Gastrocnemius medialis (tissue), 4 donors: ENCODE data around the gene MARVELD2. TPM values are rescaled to one million over a fixed set of nuclear protein-coding genes. Genes with fewer than 3 reads are reported as not detected.
A peak's percentile ranks its signal among the peaks of the same experiment; 100 is the strongest.
"Not testable (repeated sequence)": the region's sequence is repeated elsewhere in the genome, so short reads cannot be mapped to it uniquely, and the experiment has no call there.

Source experiments
- ATAC-seq, 2 donors: fragments of 150-250 bp; one replicate each; pipeline ENCODE4 v1.9.1; 2016
- DNase-seq, 2 donors: peaks; one replicate each; pipeline ENCODE4 v3.0.0-alpha.2; 2019
- H3K27ac ChIP-seq, 4 donors: fragments of 200-600 bp; sonication (generic); 1 replicate in 1 of 4; 2 replicates in 3 of 4; pipeline ENCODE4 v1.5.1; 2016 to 2018; ENCODE audit warnings: mild to moderate bottlenecking in 2 of 4, moderate library complexity in 1 of 4
- H3K27me3 ChIP-seq, 3 donors: fragments of 200-600 bp; sonication (generic) in 2 of 3; 1 replicate in 1 of 3; 2 replicates in 2 of 3; pipeline versions ENCODE4 v1.5.1 to v1.6.0; 2016 to 2019; ENCODE audit warnings: mild to moderate bottlenecking in 1 of 3, moderate library complexity in 1 of 3
- H3K36me3 ChIP-seq, 2 donors: fragments of 200-600 bp; sonication (generic) in 1 of 2; one replicate each; pipeline ENCODE4 v1.5.1; 2017 to 2018
- H3K4me1 ChIP-seq, 2 donors: fragments of 200-600 bp; sonication (generic) in 1 of 2; one replicate each; pipeline ENCODE4 v1.5.1; 2016 to 2017; ENCODE audit warnings: mild to moderate bottlenecking in 2 of 2
- H3K4me3 ChIP-seq, 4 donors: fragments of 200-600 bp; sonication (generic) in 3 of 4; 1 replicate in 1 of 4; 2 replicates in 3 of 4; pipeline ENCODE4 v1.5.1; 2016 to 2019; ENCODE audit warnings: mild to moderate bottlenecking in 2 of 4
- H3K9me3 ChIP-seq, 3 donors: fragments of 200-600 bp; sonication (generic) in 2 of 3; 1 replicate in 1 of 3; 2 replicates in 2 of 3; pipeline ENCODE4 v1.5.1; 2016 to 2019
- POLR2A ChIP-seq, 2 donors: fragments of 450-650 bp; IDR thresholded peaks; one replicate each; pipeline ENCODE4 v1.6.1; 2017; ENCODE audit warnings: antibody characterized with exemption in 2 of 2, mild to moderate bottlenecking in 2 of 2, moderate library complexity in 2 of 2
- in situ Hi-C, 4 donors: fragments of 200-750 bp; cut with MboI; loops; one replicate each; pipeline versions ENCODE4 v1.15.0 to v1.8.0; 2017; ENCODE audit warnings: low sequenced_read_pairs in 4 of 4
- intact Hi-C: fragments of 100-400 bp; cut with DNase I; formaldehyde crosslinking; loops from one replicate; pipeline ENCODE4 v1.15.1; 2023; ENCODE audit warnings: low total_unique reads
- total RNA-seq, 4 donors: library from RNA; depleted of rRNA; stranded (reverse); fragments of >200 nt; gene quantifications; one replicate each; pipeline versions ENCODE4 v1.1.0 to v1.2.3, GENCODE V29; 2016
- TF ChIP-seq, protein P1 (sequence below), 5 experiments: fragments of 450-650 bp in 3 of 5; fragments of 200-600 bp in 2 of 5; sonication (generic) in 2 of 5; IDR thresholded peaks in 4 of 5; conservative IDR thresholded peaks in 1 of 5; 1 replicate in 4 of 5; 2 replicates in 1 of 5; pipeline ENCODE4 v1.5.1; 2016 to 2019; ENCODE audit warnings: antibody characterized with exemption in 5 of 5, mild to moderate bottlenecking in 3 of 5, moderate library complexity in 3 of 5

MARVELD2 gene
- total RNA-seq, 4 donors from 2014 or later, result 0.16 to 3.1 (median 1.4) TPM

DNA sequence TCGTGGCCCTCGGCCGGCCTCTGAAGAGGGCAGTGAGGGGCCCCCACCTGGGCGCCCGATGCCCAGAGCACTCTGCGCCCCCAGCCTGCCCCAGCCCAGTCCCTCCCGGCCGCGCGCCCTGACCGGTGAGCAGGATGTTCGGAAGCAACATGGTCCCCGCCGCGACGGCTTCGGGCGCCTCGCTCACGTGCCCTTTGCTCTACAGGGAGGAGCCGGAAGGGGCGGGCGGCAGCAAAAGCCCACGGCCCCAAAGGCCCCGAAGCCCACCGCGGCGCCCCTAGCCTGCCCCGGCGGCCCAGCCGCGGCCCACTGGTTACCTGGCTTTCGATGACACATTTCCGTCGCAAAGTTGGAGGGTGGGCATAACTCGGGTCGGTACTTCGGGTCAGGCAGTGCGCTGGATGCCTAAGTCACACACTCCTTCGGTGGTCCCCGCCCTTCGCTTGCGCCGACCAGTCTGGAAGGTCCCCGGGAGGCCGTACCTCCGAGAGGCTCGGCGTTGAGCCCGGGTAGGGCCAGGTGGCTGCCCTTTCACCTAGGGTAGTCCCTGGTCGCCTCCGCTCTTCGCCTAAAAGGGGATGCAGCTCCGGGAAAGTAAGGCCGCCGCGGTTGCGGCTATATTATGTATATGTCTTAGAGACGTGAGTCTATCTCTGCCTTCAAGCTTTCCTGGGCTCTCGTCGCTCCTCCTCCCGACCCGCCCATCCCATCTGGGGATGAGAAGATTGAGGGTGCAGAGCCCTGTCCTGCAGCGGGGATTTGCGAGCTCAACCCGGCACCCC lies 45.4 kb upstream of the MARVELD2 start, which contains the start of the genes AK6, RAD17 and TAF9:
TSS of gene AK6 (minus strand) at position 181 of the 782 bp plus-strand sequence. CDS start at position 151, 30 bp downstream.
TSS of gene RAD17 (plus strand) at position 479 of the 782 bp plus-strand sequence. CDS start 2,391 bp downstream, outside the sequence.
TSS of gene TAF9 (minus strand) at position 181 of the 782 bp plus-strand sequence. CDS start 3,783 bp downstream, outside the sequence.
- ATAC-seq (peak; percentile 96 to 97), DNase-seq (peak; percentile 89)
- TF ChIP-seq, protein P1, sequence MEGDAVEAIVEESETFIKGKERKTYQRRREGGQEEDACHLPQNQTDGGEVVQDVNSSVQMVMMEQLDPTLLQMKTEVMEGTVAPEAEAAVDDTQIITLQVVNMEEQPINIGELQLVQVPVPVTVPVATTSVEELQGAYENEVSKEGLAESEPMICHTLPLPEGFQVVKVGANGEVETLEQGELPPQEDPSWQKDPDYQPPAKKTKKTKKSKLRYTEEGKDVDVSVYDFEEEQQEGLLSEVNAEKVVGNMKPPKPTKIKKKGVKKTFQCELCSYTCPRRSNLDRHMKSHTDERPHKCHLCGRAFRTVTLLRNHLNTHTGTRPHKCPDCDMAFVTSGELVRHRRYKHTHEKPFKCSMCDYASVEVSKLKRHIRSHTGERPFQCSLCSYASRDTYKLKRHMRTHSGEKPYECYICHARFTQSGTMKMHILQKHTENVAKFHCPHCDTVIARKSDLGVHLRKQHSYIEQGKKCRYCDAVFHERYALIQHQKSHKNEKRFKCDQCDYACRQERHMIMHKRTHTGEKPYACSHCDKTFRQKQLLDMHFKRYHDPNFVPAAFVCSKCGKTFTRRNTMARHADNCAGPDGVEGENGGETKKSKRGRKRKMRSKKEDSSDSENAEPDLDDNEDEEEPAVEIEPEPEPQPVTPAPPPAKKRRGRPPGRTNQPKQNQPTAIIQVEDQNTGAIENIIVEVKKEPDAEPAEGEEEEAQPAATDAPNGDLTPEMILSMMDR (IDR thresholded peaks at IDR 0.05 in 4 of 5, conservative IDR thresholded peaks at IDR 0.05 in 1 of 5), result no peak
- peak; percentile 80 to 81 for TF ChIP-seq POLR2A (IDR thresholded peaks at IDR 0.05)
- peak within 1 kb of the TSS; percentile 95 to 99 (median 98) for H3K27ac ChIP-seq
- H3K4me3 ChIP-seq, result peak within 1 kb of the TSS; percentile 85 to 90 (median 89)
- H3K9me3 ChIP-seq, result no peaks in the 10 kb centered on the region
- intact Hi-C loops (loop anchor here (1.0 to 2.0 kb wide), 5 partner anchors 37 to 327 kb away; partner anchors contain the start of genes CCDC125 and CDK7), in situ Hi-C loops (loop anchor here (10.0 to 25.0 kb wide), 4 partner anchors 257 to 325 kb away; partner anchors contain the start of gene SLC30A5 (in 3 of the 4))
- H3K27me3 ChIP-seq, result no peaks in the 10 kb centered on the region
- H3K4me1 ChIP-seq, result peaks cover 30 to 32% of the 10 kb centered on the region in 2 donors
- peaks cover 0 to 16% of the 10 kb centered on the region in 2 donors for H3K36me3 ChIP-seq

- H3K9me3 ChIP-seq, intact Hi-C loops, ATAC-seq, H3K27me3 ChIP-seq, DNase-seq: not testable (repeated sequence)
- in situ Hi-C loops, result loop anchor here in 3 of 4 donors (10.0 to 25.0 kb wide), 3 partner anchors 258 to 283 kb away; partner anchors contain the start of gene SLC30A5 (in 2 of the 3)
- Histone ChIP-seq H3K27ac (peak overlapping the region; percentile 95 to 99 (median 98)), H3K4me1 (peaks cover 25 to 29% of the 10 kb centered on the region in 2 donors), H3K4me3 (peak overlapping the region; percentile 85 to 90 (median 89)), H3K36me3 (peaks cover 0 to 15% of the 10 kb centered on the region in 2 donors)
Measured at GRCh38 chr5:69370335-69370734, 44.6 kb upstream of the MARVELD2 start.

GRCh38 chr5:69372394-69372793 lies 42.5 kb upstream of the MARVELD2 start:
- ATAC-seq, result no peak
- intact Hi-C loops (no loop called here), in situ Hi-C loops (loop anchor here in 3 of 4 donors (10.0 to 25.0 kb wide), 3 partner anchors 260 to 285 kb away; partner anchors contain the start of gene SLC30A5 (in 2 of the 3))
- H3K27ac ChIP-seq, result no peak overlapping the region
- H3K4me1 ChIP-seq, result peaks cover 25 to 28% of the 10 kb centered on the region in 2 donors
- no peaks in the 10 kb centered on the region for H3K9me3 ChIP-seq
- H3K27me3 ChIP-seq, result no peaks in the 10 kb centered on the region
- no peak for TF ChIP-seq POLR2A (IDR thresholded peaks at IDR 0.05)
- TF ChIP-seq, protein P1 (IDR thresholded peaks at IDR 0.05 in 4 of 5, conservative IDR thresholded peaks at IDR 0.05 in 1 of 5), result no peak
- H3K36me3 ChIP-seq, result peaks cover 0 to 23% of the 10 kb centered on the region in 2 donors
- DNase-seq, result no peak
- no peak overlapping the region for H3K4me3 ChIP-seq

GRCh38 chr5:69374911-69375446 lies 39.9 kb upstream of the MARVELD2 start:
- H3K27me3 ChIP-seq, result no peaks in the 10 kb centered on the region
- no peaks in the 10 kb centered on the region for H3K9me3 ChIP-seq
- ATAC-seq, result no peak
- intact Hi-C loops (no loop called here), in situ Hi-C loops (loop anchor here in 3 of 4 donors (10.0 to 25.0 kb wide), 3 partner anchors 263 to 288 kb away; partner anchors contain the start of gene SLC30A5 (in 2 of the 3))
- no peak overlapping the region for H3K27ac ChIP-seq
- TF ChIP-seq POLR2A (IDR thresholded peaks at IDR 0.05), result no peak
- TF ChIP-seq, protein P1 (IDR thresholded peaks at IDR 0.05 in 4 of 5, conservative IDR thresholded peaks at IDR 0.05 in 1 of 5), result no peak
- no peak overlapping the region for H3K4me3 ChIP-seq
- DNase-seq, result no peak
- H3K4me1 ChIP-seq, result peaks cover 13 to 15% of the 10 kb centered on the region in 2 donors
- H3K36me3 ChIP-seq, result peaks cover 0 to 38% of the 10 kb centered on the region in 2 donors
